OCI-LY7 (cell line): ENCODE data around the gene NFIA. TPM values are rescaled to one million over a fixed set of nuclear protein-coding genes. Genes with fewer than 3 reads are reported as not detected.

Experiments
- BruUV-seq: library from RNA; stranded (reverse); fragments of 400-500 nt; replicated peaks from 2 replicates; lab custom pipeline; 2021; lab: Mats Ljungman, UMichigan
- CTCF ChIA-PET: fragments of 300-600 bp; sonication (Branson Sonifier 250); formaldehyde crosslinking; loops from one replicate; lab custom pipeline; 2022; ENCODE audit warnings: antibody characterized with exemption; ENCODE audit not compliant: unreplicated experiment; lab: Charles Lee
- POLR2A ChIA-PET: fragments of 300-600 bp; sonication (Branson Sonifier 250); formaldehyde crosslinking; loops from one replicate; lab custom pipeline; 2022; ENCODE audit warnings: antibody characterized with exemption; lab: Charles Lee
- DNase-seq: peaks from one replicate; pipeline ENCODE4 v3.0.0-alpha.2; 2015; ENCODE audit warnings: low spot score
- H2AFZ ChIP-seq: fragments of 200-600 bp; sonication (generic), shearing (Covaris generic); 2 replicates; pipeline ENCODE4 v1.6.1; 2014; ENCODE audit warnings: mild to moderate bottlenecking, antibody characterized with exemption, low read length, moderate library complexity
- H3K27ac ChIP-seq: fragments of 200-600 bp; sonication (generic); 2 replicates; pipeline ENCODE4 v1.5.1; 2014; ENCODE audit warnings: mixed run types, low read depth, mild to moderate bottlenecking, moderate library complexity, low read length, inconsistent platforms; ENCODE audit not compliant: poor library complexity, severe bottlenecking
- H3K36me3 ChIP-seq: fragments of 200-600 bp; sonication (generic); 2 replicates; pipeline ENCODE4 v1.6.1; 2014; ENCODE audit warnings: mild to moderate bottlenecking, antibody characterized with exemption, low read length, moderate library complexity, mixed read lengths; ENCODE audit not compliant: insufficient read depth
- H3K4me1 ChIP-seq: fragments of 200-600 bp; sonication (generic); 2 replicates; pipeline ENCODE4 v1.5.1; 2014; ENCODE audit warnings: mild to moderate bottlenecking, low read length; ENCODE audit not compliant: insufficient read depth, poor library complexity, severe bottlenecking
- H3K4me2 ChIP-seq: fragments of 200-600 bp; sonication (generic); 2 replicates; pipeline ENCODE4 v1.6.1; 2014; ENCODE audit warnings: mild to moderate bottlenecking, low read length
- H3K4me3 ChIP-seq: fragments of 200-600 bp; sonication (generic); 2 replicates; pipeline ENCODE4 v1.5.1; 2014; ENCODE audit warnings: mild to moderate bottlenecking, low read depth, low read length; ENCODE audit not compliant: poor library complexity, severe bottlenecking
- H3K79me2 ChIP-seq: fragments of 200-600 bp; sonication (generic); 2 replicates; pipeline ENCODE4 v1.6.1; 2016; ENCODE audit warnings: low read depth, mild to moderate bottlenecking, low read length, moderate library complexity, mixed read lengths; ENCODE audit not compliant: insufficient read depth
- H3K9me2 ChIP-seq: fragments of 200-600 bp; sonication (generic); 2 replicates; pipeline ENCODE4 v1.6.1; 2016; ENCODE audit warnings: mild to moderate bottlenecking, low read length, mixed read lengths; ENCODE audit not compliant: insufficient read depth
- H3K9me3 ChIP-seq: fragments of 200-600 bp; sonication (generic); 2 replicates; pipeline ENCODE4 v1.6.1; 2014; ENCODE audit warnings: mild to moderate bottlenecking, mixed run types, low read length, mixed read lengths
- H4K20me1 ChIP-seq: fragments of 200-600 bp; sonication (generic); 2 replicates; pipeline ENCODE4 v1.6.1; 2014; ENCODE audit warnings: mild to moderate bottlenecking, antibody characterized with exemption, low read length, moderate library complexity, mixed read lengths; ENCODE audit not compliant: insufficient read depth
- EZH2phosphoT487 ChIP-seq: fragments of 200-600 bp; sonication (generic); IDR thresholded peaks from 2 replicates; pipeline ENCODE4 v1.6.1; 2018; ENCODE audit warnings: low read depth, borderline replicate concordance, mild to moderate bottlenecking, mixed run types, antibody characterized with exemption, low read length, moderate library complexity, mixed read lengths
- intact Hi-C: fragments of 100-400 bp; cut with micrococcal nuclease; formaldehyde crosslinking; loops from one replicate; pipeline ENCODE4 v1.10.0; 2022; ENCODE audit not compliant: unreplicated experiment
- total RNA-seq, 2 experiments: library from RNA; depleted of rRNA in 1 of 2; stranded (reverse); fragments of >200 nt in 1 of 2; shearing (Covaris generic) in 1 of 2; gene quantifications; 2 replicates each; pipeline ENCODE4 v1.2.3, GENCODE V29; 2014 to 2022
- TF ChIP-seq, protein P1 (sequence below): fragments of 200-600 bp; sonication (generic); conservative IDR thresholded peaks from 2 replicates; pipeline ENCODE4 v1.5.1; 2014; ENCODE audit warnings: mild to moderate bottlenecking, antibody characterized with exemption, low read length, moderate library complexity, mixed read lengths

Gene NFIA
- total RNA-seq, 2 experiments from 2014 or later: 2.8 to 18.8 TPM

DNA sequence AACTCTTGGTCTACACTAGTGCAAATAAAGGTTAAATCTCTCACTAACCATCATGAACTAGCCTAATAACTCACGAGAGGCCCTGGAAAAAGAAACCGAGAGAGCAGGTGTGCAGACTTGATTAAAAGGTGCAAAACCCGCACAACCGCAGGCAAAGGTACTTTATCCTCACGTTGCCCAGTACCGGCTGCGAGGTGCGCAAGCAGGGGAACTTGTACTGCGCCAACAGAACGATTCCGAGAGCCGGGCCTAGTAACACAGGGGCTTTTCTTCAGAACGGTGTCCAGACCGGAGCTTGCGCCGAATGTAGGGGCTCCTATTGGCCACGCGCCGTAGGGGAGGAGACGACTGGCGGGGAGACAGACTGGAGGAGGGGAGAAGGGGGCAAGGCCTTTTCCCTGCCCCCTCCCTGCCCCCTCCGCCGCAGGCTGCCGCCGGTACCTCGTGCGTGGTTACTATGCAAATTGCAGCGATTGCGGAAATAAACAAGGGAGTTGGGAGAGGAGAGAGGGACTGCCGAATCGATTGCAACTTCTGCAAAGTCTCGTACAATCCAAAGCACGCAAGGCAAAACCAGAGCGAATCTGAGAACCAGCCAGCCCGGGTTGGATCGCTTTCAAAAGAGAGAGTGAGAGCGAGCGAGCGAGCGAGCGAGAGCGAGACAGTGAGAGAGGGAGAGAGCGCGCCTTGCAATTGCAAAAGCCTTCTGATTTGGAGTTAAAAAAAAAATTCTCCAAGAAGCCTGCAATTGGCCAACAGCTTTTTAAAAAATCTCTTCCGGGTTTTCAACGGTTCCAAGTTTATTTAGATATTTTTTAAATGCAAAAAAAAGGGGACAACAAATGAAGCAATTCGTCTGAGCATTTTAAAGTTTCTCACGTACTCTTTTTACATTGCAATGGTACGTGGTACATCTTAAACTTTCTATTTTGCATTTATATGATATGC, 5.4 kb upstream of the NFIA start:
- no peaks in the 10 kb centered on the region for H3K79me2 ChIP-seq
- CTCF ChIA-PET: interaction anchor here (0.8 kb wide), 1 partner anchor 27 kb away, joined by 4 read pairs; no protein-coding TSS in a partner anchor

DNA sequence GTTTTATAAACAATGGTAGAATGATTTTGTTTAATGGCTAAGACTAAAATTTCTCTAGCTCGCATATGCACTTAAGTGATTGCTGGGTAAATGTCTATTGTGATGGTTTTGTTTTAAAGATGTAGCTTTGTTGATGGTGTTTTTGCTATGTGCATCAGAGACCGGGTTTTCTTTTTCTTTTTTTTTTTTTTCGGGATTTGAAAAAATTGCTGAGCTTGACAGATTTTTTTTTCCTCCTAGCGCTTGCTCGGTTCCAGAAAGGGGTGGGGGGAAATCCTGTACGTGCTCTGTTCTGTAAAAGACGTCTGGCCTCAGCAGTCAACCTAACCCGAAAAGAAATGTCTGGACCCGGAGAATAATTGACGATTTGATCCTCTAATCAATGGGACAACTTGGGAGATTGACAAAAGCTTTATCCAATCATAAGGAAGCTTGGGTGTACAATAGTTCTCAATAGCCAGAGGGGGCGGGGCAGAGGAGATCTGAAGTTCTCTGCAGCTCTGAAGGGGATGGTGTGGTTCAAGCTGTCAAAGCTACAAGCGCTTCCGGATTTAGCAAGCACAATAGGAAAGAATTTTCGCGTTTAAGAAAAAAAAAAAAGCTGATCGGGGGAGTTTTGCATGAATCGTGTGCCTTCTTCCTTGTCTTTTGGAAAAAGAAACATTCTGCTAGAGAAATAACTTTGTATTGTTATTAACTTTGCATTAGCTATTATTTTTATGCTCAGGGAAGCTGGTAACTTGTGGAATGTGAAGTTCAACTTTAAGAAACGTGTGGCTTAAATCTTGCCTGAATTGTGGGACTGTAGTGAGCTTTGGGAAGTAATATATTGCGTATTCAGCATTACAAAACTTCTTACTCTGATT, 4.5 kb upstream of the NFIA start:
- no peaks in the 10 kb centered on the region for H3K36me3 ChIP-seq
- no peaks in the 10 kb centered on the region for H4K20me1 ChIP-seq
- no peaks in the 10 kb centered on the region for H3K9me2 ChIP-seq
- peaks cover 45% of the 10 kb centered on the region for H3K4me1 ChIP-seq
- ChIA-PET CTCF (interaction anchor here (0.8 kb wide), 1 partner anchor 28 kb away, joined by 4 read pairs; no protein-coding TSS in a partner anchor), POLR2A (interaction anchor here (0.5 to 2.9 kb wide), 20 partner anchors 8 to 1551 kb away, joined by 3 to 12 read pairs (median 4); no protein-coding TSS in a partner anchor)
- peak overlapping the region; percentile 91 for H3K27ac ChIP-seq
- peak overlapping the region; percentile 97 for H2AFZ ChIP-seq
- BruUV-seq: no TSS peak
- peak; percentile 100 for DNase-seq
- H3K9me3 ChIP-seq: no peaks in the 10 kb centered on the region
- peak overlapping the region; percentile 79 for H3K4me2 ChIP-seq
- H3K79me2 ChIP-seq: no peaks in the 10 kb centered on the region
- TF ChIP-seq, protein P1, sequence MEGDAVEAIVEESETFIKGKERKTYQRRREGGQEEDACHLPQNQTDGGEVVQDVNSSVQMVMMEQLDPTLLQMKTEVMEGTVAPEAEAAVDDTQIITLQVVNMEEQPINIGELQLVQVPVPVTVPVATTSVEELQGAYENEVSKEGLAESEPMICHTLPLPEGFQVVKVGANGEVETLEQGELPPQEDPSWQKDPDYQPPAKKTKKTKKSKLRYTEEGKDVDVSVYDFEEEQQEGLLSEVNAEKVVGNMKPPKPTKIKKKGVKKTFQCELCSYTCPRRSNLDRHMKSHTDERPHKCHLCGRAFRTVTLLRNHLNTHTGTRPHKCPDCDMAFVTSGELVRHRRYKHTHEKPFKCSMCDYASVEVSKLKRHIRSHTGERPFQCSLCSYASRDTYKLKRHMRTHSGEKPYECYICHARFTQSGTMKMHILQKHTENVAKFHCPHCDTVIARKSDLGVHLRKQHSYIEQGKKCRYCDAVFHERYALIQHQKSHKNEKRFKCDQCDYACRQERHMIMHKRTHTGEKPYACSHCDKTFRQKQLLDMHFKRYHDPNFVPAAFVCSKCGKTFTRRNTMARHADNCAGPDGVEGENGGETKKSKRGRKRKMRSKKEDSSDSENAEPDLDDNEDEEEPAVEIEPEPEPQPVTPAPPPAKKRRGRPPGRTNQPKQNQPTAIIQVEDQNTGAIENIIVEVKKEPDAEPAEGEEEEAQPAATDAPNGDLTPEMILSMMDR: 0 out of 2 replicates have a peak, but pooled peaks have one; percentile 8
- no peak; the same call in 1 of the 2 replicates for TF ChIP-seq EZH2phosphoT487
- H3K4me3 ChIP-seq: peak overlapping the region; percentile 74
- intact Hi-C loops: loop anchor here (2.0 kb wide), 3 partner anchors 21 to 1359 kb away; partner anchors contain the start of genes TM2D1 and USP1

More for the DNA sequence above, 5.4 kb upstream of the NFIA start:
- peak; percentile 96 for DNase-seq
- TF ChIP-seq, protein P1: no peak
- TF ChIP-seq EZH2phosphoT487: no peak
- Histone ChIP-seq H3K27ac (peak overlapping the region; percentile 91), H3K4me3 (peak overlapping the region; percentile 74), H3K36me3 (no peaks in the 10 kb centered on the region), H3K9me2 (no peaks in the 10 kb centered on the region), H2AFZ (peak overlapping the region; percentile 97), H3K9me3 (no peaks in the 10 kb centered on the region), H3K4me1 (peaks cover 45% of the 10 kb centered on the region), H4K20me1 (no peaks in the 10 kb centered on the region), H3K4me2 (peak overlapping the region; percentile 79)
- intact Hi-C loops: loop anchor here (2.0 kb wide), 3 partner anchors 20 to 1360 kb away; partner anchors contain the start of genes TM2D1 and USP1
- BruUV-seq: TSS peak; percentile 88
- POLR2A ChIA-PET: interaction anchor here (0.6 to 2.9 kb wide), 13 partner anchors 9 to 98 kb away, joined by 3 to 12 read pairs (median 4); no protein-coding TSS in a partner anchor
